Tibial nerve (tissue), 4 donors: ENCODE data around the gene COL4A2. TPM values are rescaled to one million over a fixed set of nuclear protein-coding genes. Genes with fewer than 3 reads are reported as not detected.

Source experiments
- DNase-seq, 2 donors: peaks; one replicate each; pipeline ENCODE4 v3.0.0-alpha.2; 2019; ENCODE audit warnings: low spot score in 2 of 2
- H3K27ac ChIP-seq, 4 donors: fragments of 200-600 bp; sonication (generic) in 3 of 4; one replicate each; pipeline ENCODE4 v1.5.1; 2017 to 2019; ENCODE audit warnings: mild to moderate bottlenecking in 1 of 4
- H3K27me3 ChIP-seq, 2 donors: fragments of 200-600 bp; sonication (generic) in 1 of 2; one replicate each; pipeline versions ENCODE4 v1.5.1 to v1.6.0; 2017 to 2019
- H3K36me3 ChIP-seq, 3 donors: fragments of 200-600 bp; sonication (generic); one replicate each; pipeline ENCODE4 v1.5.1; 2018 to 2019
- H3K4me1 ChIP-seq, 4 donors: fragments of 200-600 bp; sonication (generic) in 3 of 4; one replicate each; pipeline ENCODE4 v1.5.1; 2017 to 2019
- H3K4me3 ChIP-seq, 4 donors: fragments of 200-600 bp; sonication (generic) in 3 of 4; one replicate each; pipeline ENCODE4 v1.5.1; 2017 to 2019; ENCODE audit warnings: mild to moderate bottlenecking in 1 of 4, moderate library complexity in 1 of 4
- H3K9me3 ChIP-seq, 4 donors: fragments of 200-600 bp; sonication (generic) in 3 of 4; one replicate each; pipeline ENCODE4 v1.5.1; 2017 to 2019
- EP300 ChIP-seq, 2 donors: sonication (generic); formaldehyde crosslinking; IDR thresholded peaks; one replicate each; pipeline ENCODE4 v1.6.1; 2017; ENCODE audit warnings: antibody characterized with exemption in 2 of 2, mild to moderate bottlenecking in 1 of 2
- POLR2A ChIP-seq, 2 donors: fragments of 450-650 bp; IDR thresholded peaks; one replicate each; pipeline ENCODE4 v1.6.1; 2017; ENCODE audit warnings: antibody characterized with exemption in 2 of 2, mild to moderate bottlenecking in 2 of 2, moderate library complexity in 2 of 2
- WGBS, 2 donors: methylation state at CpG; one replicate each; pipeline ENCODE4 v1.1.5; 2018; 5-methylcytosine and 5-hydroxymethylcytosine counted together
- total RNA-seq, 4 donors: library from RNA; depleted of rRNA; stranded (reverse); fragments of >200 nt; gene quantifications; one replicate each; pipeline ENCODE4 v1.1.0, GENCODE V29; 2016
- TF ChIP-seq, protein P1 (sequence below), 5 experiments: fragments of 200-600 bp in 3 of 5; fragments of 450-650 bp in 2 of 5; sonication (generic) in 3 of 5; IDR thresholded peaks; one replicate each; pipeline ENCODE4 v1.5.1; 2016 to 2019; ENCODE audit warnings: antibody characterized with exemption in 5 of 5, mild to moderate bottlenecking in 3 of 5, moderate library complexity in 2 of 5

The COL4A2 gene
- total RNA-seq, 4 donors from 2014 or later: 576 to 821 (median 658) TPM

DNA sequence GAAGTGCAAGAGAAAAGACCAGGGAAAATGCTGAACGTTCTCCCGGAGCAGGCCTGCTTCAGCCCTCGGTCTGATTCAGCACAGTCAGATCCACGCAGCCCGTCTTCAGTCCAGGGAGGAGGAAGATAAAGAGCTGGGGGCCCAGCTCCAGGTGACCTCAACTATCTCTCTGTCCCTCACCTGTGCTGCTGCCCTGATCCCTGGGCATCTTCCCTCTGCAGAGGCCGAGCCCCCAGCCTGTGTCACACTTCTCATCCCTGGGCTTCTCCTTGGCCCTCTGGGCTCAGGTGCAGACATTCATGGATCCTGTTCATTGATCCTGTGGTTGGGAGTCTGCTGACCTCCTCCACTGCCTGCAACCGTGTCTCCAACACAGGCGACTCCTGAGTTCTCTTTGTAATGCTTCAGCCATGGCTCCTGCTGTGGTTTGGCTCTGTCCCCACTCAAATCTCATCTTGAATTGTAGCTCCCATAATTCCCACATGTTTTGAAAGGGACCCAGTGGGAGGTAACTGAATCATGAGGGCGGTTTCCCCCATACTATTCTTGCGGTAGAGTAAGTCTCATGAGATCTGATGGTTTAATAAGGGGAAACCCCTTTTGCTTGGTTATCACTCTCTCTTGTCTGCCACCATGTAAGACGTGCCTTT lies 27.9 kb downstream of the COL4A2 start:
- 79 to 85% methylated on average over 11 of the region's 11 CpGs for WGBS, 2 donors
- H3K27ac ChIP-seq: peak overlapping the region in 2 of 4 donors; percentile 89 to 90

DNA sequence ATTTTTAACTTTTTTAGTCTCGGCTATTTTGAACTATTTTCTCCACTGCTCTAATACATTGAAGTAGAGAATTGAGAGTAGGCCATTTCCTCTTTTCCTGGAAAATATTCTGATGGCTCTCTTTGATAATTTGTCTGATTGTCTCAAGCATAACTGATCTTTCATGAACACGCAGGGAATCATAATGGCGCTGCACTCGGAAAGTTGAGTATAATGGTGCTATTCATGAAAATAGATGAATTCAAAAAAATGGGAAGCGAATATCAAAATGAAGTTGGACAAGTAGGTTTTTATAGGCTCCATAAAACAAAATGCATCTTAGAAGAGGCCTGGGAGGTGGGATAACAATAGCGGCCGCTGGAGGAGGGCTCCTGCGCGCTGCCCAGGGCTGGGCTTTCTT lies 29.0 kb downstream of the COL4A2 start:
- H3K9me3 ChIP-seq: no peaks in the 10 kb centered on the region
- no peaks in the 10 kb centered on the region for H3K36me3 ChIP-seq
- H3K27me3 ChIP-seq: no peaks in the 10 kb centered on the region
- TF ChIP-seq, protein P1, sequence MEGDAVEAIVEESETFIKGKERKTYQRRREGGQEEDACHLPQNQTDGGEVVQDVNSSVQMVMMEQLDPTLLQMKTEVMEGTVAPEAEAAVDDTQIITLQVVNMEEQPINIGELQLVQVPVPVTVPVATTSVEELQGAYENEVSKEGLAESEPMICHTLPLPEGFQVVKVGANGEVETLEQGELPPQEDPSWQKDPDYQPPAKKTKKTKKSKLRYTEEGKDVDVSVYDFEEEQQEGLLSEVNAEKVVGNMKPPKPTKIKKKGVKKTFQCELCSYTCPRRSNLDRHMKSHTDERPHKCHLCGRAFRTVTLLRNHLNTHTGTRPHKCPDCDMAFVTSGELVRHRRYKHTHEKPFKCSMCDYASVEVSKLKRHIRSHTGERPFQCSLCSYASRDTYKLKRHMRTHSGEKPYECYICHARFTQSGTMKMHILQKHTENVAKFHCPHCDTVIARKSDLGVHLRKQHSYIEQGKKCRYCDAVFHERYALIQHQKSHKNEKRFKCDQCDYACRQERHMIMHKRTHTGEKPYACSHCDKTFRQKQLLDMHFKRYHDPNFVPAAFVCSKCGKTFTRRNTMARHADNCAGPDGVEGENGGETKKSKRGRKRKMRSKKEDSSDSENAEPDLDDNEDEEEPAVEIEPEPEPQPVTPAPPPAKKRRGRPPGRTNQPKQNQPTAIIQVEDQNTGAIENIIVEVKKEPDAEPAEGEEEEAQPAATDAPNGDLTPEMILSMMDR (IDR thresholded peaks at IDR 0.05): no peak
- no peak for TF ChIP-seq POLR2A (IDR thresholded peaks at IDR 0.05)
- TF ChIP-seq EP300 (IDR thresholded peaks at IDR 0.05): no peak
- DNase-seq: no peak
- H3K4me3 ChIP-seq: no peak overlapping the region
- 56 to 64% methylated on average over 9 of the region's 9 CpGs for WGBS, 2 donors
- H3K4me1 ChIP-seq: peaks cover 3 to 98% (median 54%) of the 10 kb centered on the region in 4 donors
- peak overlapping the region in 3 of 4 donors; percentile 14 to 90 (median 89) for H3K27ac ChIP-seq

More for the DNA sequence above, 27.9 kb downstream of the COL4A2 start:
- H3K4me1 ChIP-seq: peaks cover 3 to 98% (median 50%) of the 10 kb centered on the region in 4 donors
- peaks cover 0 to 6% (median 0%) of the 10 kb centered on the region in 3 donors for H3K36me3 ChIP-seq
- H3K4me3 ChIP-seq: no peak overlapping the region
- TF ChIP-seq, protein P1 (IDR thresholded peaks at IDR 0.05): no peak
- TF ChIP-seq EP300 (IDR thresholded peaks at IDR 0.05) (no peak), POLR2A (IDR thresholded peaks at IDR 0.05) (no peak)
- DNase-seq: no peak
- no peaks in the 10 kb centered on the region for H3K9me3 ChIP-seq
- H3K27me3 ChIP-seq: no peaks in the 10 kb centered on the region

DNA sequence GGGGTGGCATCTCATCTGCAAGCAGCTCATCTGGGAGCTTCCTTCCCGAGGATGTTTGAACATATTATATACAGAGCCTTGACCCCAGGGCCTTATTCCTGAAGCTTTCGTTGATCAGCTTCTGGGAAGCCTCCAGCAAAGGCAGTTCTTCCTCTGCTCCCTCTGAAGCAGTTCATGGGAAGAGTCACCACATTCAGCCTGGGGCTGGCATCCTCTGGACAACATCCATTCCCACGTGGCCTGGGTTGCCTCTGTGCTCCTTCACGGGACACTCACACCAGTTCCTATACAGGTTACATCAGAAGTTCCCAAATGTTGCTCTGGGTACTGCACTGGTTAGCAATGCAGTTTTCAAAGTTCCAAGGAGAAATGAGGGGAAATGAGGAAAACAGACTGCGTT lies 29.6 kb downstream of the COL4A2 start:
- H3K27me3 ChIP-seq: no peaks in the 10 kb centered on the region
- TF ChIP-seq EP300 (IDR thresholded peaks at IDR 0.05): no peak
- no peak for TF ChIP-seq POLR2A (IDR thresholded peaks at IDR 0.05)
- TF ChIP-seq, protein P1 (IDR thresholded peaks at IDR 0.05): no peak
- no peak overlapping the region for H3K4me3 ChIP-seq
- peaks cover 3 to 98% (median 51%) of the 10 kb centered on the region in 4 donors for H3K4me1 ChIP-seq
- H3K27ac ChIP-seq: peak overlapping the region; percentile 14 to 90 (median 80)
- H3K36me3 ChIP-seq: no peaks in the 10 kb centered on the region
- H3K9me3 ChIP-seq: no peaks in the 10 kb centered on the region
- 42 to 48% methylated on average over 5 of the region's 5 CpGs for WGBS, 2 donors
- DNase-seq: no peak

DNA sequence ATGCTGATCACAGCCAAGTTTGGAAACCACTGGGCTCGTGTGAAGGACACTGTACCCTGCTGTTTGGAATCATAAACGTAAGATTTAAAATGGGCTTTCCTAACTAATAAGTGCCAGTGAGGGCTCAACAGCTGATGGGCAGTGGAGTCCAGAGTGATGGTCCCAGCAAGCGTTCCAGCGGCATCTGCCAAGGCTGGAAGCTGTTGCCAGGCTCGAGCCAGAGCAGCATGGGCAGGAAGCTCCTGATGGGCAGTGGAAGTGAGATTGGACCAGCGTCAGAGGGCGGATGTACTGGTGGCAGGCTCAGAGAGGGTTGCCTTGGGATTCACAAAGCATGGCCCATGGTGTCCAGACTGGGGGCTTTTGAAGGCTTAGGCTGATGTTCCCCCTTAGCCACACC lies 30.2 kb downstream of the COL4A2 start:
- no peak for DNase-seq
- Histone ChIP-seq H3K36me3 (no peaks in the 10 kb centered on the region), H3K9me3 (no peaks in the 10 kb centered on the region), H3K4me3 (no peak overlapping the region), H3K27ac (peak overlapping the region; percentile 23 to 90 (median 80)), H3K27me3 (no peaks in the 10 kb centered on the region), H3K4me1 (peaks cover 3 to 98% (median 51%) of the 10 kb centered on the region in 4 donors)
- WGBS, 2 donors: 73 to 74% methylated on average over 7 of the region's 7 CpGs
- TF ChIP-seq POLR2A (IDR thresholded peaks at IDR 0.05) (no peak), EP300 (IDR thresholded peaks at IDR 0.05) (no peak)
- TF ChIP-seq, protein P1 (IDR thresholded peaks at IDR 0.05): no peak

DNA sequence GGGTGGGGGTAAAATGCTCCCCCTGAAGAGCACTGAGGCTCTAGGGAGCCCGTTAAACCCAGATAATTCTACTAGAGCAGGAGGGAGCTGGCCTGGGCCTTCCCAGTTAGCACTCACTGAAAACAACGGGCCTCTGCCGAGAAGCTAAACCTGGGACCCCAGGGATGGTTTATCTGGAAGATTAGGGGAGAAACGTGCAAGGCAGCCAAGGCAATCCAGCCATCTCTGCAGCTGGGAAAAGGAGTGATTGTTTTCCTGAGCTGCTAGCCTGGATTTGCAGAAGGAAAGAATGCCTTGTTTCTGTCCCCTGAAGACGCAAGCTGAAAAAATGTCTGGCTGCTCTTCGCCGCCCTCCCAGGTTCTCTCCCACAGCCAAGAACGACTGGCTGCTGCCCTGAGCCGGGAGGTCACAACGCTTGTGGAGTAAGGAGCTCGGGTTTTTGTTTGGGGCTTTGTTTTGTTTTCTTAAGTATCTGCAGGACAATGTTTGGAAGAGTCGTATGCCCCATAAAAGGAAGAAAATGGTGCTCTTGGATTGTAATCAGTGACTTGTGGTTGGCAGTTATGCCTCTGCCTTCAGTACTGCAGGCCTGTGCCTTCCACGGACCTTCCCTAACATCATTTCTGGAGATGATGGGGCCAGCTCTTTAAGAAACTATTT lies 31.5 kb downstream of the COL4A2 start:
- 11 to 18% methylated on average over 13 of the region's 13 CpGs for WGBS, 2 donors
- TF ChIP-seq POLR2A (IDR thresholded peaks at IDR 0.05) (no peak), EP300 (IDR thresholded peaks at IDR 0.05) (peak; percentile 40 to 84)
- TF ChIP-seq, protein P1 (IDR thresholded peaks at IDR 0.05): no peak
- H3K4me1 ChIP-seq: peaks cover 3 to 98% (median 51%) of the 10 kb centered on the region in 4 donors
- no peaks in the 10 kb centered on the region for H3K27me3 ChIP-seq
- peak; percentile 48 to 62 for DNase-seq
- no peaks in the 10 kb centered on the region for H3K9me3 ChIP-seq
- no peaks in the 10 kb centered on the region for H3K36me3 ChIP-seq
- peak overlapping the region; percentile 45 to 90 (median 80) for H3K27ac ChIP-seq
- no peak overlapping the region for H3K4me3 ChIP-seq
